ENCODE data around the gene ZNF597.

The ZNF597 gene, protein sequence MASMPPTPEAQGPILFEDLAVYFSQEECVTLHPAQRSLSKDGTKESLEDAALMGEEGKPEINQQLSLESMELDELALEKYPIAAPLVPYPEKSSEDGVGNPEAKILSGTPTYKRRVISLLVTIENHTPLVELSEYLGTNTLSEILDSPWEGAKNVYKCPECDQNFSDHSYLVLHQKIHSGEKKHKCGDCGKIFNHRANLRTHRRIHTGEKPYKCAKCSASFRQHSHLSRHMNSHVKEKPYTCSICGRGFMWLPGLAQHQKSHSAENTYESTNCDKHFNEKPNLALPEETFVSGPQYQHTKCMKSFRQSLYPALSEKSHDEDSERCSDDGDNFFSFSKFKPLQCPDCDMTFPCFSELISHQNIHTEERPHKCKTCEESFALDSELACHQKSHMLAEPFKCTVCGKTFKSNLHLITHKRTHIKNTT

DNA sequence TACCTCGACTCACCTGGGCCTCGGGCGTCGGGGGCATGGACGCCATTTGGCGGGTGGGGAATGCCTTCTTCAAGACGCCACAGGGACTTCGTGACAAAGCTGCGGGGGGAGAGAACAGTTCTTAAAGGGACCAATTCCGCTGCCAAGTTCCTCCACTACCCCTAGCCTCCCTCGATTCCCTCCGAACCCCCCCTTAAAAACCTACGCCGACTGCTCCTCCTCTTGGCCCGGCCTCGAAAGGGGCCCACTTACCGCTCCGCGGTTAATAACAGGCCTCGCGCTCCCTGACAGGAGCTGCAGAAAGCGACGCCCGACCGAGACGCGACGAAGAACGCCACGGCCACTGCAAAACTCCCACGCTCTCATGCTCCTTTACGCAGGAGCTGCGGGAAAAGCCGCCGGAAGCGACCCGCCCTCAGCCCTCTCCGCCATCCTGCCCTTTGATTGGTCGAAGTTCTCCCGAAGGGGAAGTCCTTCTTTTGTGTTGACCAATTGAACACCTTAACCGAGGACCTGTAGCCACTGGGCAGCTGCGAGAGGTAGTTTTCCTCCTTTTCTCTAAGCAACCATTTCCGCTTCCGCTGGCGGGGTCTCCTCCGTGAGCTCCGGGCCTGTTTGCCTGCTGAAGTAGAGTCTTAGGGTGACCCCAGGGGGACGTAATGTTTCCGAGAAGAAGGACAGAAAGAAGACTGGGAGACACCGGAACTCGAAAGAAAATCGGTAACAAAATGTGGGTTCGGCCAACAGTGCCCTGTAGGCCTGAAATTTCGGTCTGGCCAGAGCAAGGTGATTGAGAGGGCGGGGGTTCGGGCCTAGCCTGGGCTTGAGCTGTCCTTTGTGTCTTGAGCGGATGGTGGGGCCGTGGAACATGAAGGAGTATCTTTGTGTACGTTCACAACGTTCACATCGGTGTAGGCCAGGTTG is at the start of gene ZNF597, which contains the start of gene NAA60:
ZNF597 (minus strand) TSS at position 397 of the 924 bp plus-strand sequence; CDS start at position 46, 351 bp downstream.
NAA60 (plus strand) TSS at position 573 of the 924 bp plus-strand sequence. CDS start 32,548 bp downstream, outside the sequence.
- peak; percentile 87 for DNase-seq

DNA sequence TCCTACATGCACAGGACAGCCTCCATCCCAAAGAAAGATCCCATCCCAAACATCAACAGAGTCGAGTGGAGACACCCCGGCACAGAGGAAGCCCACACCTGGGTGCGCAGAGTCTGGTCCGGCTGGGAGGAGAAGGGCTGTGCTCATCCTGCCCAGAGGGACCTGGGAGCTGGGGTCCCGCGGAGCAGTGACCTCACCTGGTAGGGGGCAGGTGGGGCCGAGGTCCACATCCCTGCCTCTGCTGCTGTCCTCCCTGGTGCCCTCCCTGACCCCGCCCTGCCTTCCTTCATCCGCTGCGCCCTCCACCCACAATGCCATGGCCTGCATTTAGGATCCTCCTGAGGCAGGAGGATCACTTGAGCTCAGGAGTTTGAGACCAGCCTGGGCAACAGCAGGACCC is 49.1 kb upstream of the ZNF597 start:
- DNase-seq: no peak

DNA sequence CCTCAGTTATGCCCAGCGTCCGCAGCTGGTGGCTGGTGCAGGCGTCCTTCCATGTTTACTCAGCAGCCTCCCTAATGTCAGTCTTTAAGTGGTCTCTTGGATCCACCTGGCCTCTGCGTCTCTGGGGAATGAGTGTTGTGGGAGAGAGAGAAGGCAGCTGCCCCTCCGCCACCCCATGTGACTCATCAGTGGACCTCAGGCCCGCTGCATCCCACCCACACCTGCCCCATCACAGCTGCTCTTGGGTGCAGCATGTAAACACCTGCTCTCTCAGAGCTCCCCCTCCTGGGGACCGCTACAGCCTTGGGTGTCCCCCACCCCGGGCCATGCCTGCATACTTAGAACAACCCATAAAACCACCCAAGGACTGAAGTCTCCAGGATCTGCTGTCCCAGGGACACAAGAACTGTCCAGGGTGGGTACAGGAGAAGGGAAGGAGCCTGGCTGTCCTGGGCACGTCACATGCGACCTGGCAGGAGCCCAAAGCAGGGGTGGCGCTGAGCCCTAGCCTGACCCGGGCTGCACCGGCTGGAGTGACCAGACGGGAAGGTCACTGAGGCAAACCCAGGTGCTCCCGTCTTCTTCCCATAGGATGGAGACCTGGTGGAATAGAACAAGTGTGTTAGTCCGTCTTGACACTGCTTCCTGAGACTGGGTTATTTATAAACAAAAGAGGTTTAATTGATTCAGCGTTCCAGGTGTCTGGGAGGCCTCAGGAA is 47.8 kb upstream of the ZNF597 start:
- no peak for DNase-seq

DNA sequence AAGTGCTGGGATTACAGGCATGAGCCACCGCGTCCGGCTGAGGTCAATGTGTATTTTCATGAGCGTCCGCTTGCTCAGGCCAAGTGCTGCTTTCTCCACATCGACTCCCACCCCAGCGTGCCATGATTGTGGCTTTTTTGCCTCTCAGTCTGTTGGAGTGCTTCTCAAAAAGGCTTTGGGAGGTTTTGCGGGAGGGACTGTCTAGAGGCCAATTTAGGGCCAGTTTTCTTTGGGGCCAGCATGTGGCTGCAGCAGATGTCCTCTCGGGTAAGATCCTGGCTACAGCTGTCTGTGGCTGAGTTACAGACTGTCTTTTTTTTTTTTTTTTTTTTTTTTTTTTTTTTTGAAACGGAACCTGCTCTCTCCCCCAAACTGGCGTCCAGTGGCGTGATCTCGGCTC is 45.5 kb upstream of the ZNF597 start:
- DNase-seq: no peak

DNA sequence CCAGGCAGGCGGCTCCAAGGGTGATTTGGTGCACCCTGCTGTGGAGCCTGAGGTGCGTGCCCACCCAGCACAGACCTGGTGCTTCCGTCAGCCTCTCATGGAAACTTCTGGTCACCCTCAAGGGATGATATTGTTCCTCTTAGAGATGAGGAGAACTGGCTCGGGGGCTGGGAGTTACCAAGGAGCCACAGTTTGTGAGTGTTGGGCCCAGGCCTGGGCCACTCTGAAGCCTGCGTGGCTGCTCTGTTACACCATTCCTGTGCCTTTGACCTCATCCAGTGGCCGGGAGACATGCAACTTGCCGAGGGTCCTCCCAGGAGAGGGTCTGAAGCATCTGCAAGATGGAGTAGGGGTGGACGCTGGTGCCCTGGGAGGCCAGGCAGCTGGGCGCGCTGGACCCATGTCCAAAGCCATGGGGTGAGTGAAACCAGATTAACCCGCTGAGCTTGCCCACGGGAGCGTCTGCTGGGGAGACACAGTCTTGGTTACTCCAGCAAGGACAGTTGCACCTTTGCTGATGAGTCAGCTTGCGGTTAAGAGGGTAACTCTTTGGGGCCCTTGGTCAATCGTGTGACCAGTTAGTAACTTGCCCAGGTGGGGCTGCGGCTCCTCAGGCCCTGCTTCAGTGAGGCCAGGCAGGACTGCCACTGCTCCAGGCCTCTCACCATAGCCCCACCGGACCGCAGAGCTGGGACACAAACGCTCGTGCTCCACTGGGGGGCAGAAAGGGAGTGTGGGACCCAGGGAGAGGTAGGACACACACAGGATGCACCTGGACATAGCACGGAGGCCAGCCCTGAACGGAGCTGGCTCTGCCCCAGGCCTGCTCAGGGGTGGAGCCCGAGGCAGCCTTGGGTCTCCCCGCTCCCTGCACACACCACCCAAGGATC is 44.5 kb upstream of the ZNF597 start:
- no peak for DNase-seq

DNA sequence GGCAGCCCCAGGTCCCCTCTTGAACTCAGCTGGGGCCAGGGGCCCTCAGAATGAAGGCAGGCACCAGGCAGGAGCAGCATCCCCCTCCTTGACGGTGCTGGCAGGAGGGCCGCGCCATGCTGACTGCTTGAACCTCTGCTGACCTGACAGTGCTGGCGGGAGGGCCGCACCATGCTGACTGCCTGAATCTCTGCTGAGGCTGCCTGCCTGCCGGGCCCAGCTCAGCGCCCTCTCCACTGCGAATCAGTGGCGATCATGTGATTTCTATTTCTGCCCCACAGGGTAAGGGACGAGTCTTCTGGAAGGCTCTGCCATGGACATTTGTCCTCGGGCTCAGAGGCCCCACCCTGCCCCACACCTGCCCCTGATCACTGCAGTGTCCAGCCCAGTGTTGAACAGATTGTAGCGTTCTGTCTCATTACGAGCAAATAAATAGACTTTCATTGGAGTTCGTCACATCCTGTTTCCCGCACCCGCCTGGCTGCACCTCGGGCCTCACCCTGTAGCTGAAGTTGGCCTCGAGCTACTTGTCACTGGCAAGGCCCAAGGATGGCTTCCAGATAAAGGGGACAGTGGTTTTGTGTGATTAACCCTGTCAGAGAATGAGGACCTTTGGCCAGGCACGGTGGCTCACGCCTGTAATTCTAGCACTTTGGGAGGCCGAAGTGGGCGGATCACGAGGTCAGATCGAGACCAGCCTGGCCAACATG is 43.4 kb upstream of the ZNF597 start:
- DNase-seq: no peak

DNA sequence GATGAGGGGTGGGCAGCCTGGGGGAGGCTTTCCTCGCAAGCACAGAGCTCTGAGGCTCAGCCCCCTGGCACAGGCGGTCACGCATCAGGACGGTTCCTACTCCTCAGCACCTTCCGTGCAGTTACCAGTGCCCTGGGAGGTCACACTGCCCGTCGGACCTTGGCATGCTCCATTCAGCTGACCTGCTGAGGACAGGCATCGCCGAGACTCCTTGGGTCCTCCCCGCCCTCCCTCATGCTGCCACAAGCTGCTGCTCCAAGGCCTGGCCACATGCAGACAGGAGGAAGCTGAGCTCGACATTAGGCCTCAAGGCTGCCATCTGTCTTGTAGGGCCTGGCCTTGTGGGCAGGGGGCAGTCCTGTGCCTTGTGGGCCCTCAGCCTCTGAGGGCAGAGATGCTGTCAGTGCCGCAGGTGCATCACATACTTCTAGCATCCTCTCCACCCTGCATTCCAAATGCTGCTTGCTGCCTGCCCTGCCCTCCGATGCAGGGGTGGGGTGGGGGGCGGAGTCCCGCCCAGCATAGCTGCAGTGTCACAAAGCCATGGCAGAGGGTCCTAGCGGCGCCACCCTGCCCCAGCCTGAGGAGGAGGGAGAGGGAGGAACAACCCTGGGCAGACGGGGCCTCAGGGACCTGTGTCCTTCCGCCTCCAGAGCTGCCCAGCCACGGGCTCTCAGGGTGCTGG is 42.7 kb upstream of the ZNF597 start:
- no peak for DNase-seq

DNA sequence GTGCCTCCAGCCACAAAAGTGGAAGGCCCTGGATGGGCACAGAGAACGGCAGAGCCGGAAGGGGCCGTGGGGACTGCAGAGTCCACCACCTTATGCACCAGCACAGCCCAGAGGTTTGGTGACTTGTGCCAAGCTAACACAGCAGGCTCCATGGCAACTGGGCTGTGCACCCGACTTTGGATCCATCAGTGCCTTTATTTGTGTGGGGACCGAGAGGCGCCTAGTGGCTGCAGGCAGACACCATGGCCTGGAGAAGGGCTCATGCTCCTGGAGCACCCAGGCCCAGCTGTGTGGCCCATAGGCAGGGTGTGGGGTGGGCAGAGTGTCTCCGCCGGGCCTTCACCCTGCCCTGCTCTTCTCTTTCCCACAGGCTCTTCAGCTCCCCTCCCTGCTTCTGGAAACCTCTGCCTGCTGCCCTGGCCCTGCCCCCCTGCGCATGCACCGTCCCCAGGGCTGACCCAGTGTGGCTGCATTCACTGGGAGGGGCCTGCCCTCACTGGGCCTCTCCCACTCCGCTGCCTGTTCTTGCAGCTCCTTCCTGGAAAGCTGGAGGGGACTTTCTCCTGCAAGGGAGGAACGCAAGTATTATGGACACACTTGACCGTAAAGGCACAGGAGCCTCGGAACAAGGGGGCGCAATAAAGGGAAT is 41.9 kb upstream of the ZNF597 start:
- no peak for DNase-seq

DNA sequence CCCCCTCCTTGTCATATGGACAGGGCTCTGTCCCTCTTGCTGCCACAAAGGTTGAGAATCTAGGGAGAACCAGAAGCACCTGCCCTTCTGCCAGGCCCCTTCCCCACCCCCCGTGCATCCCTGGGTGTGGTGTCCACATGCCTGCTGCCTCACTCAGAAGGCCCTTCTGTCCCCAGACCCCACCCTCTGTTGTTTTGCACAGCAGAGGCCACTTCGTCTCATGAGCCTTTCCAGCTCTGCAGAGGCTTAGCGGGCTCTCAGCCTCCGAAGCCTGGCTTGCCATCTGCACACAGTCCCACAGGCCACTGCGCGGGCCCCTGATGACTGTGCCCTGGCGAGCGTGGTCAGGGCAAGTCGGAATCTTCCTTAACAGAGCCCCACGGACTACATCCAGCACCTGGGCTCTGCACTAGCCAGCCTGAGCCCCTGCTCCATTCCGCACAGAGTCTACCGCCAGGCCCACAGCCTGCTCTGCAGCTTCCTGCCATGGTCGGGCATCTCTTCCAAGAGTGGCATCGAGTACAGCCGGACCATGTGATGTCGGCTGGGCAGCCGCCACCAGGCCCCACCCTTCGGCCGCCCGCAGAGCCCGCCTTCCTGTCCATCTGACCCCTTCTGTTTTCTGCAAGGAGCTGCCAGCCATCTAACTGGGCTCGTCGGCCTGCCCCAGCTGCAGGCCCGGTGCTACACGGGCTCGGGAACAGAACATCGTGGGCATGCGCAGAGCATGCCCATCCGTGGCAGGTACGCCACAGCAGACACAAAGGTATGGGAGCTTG is 41.2 kb upstream of the ZNF597 start:
- no peak for DNase-seq

DNA sequence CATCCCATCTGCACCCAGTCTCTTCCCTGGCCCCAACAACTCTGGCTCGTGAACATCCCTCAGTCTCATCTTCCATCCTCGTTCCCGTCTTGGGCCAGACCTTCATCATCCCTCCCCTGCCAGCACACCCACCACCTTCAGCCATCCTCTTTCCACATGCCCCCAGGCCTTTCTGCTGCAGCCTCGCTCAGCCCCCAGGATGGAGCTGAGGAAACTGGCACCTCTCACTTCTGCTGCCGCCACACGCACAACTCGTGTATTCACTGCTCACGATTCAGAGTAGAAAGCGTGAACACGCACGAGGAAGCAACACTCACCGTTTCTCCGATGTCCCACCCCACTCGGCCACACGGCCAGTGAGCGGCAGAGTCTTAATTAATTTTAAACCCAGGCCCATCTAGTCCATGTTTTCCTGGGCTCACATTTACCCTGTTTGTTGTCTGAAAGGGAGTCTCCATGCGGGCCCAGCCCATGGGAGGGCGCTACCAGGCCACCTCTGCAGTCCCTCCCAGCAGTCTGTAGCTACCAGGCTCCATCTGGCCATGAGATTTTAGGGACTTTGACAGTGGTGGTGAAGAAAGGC is 39.4 kb upstream of the ZNF597 start:
- DNase-seq: no peak

DNA sequence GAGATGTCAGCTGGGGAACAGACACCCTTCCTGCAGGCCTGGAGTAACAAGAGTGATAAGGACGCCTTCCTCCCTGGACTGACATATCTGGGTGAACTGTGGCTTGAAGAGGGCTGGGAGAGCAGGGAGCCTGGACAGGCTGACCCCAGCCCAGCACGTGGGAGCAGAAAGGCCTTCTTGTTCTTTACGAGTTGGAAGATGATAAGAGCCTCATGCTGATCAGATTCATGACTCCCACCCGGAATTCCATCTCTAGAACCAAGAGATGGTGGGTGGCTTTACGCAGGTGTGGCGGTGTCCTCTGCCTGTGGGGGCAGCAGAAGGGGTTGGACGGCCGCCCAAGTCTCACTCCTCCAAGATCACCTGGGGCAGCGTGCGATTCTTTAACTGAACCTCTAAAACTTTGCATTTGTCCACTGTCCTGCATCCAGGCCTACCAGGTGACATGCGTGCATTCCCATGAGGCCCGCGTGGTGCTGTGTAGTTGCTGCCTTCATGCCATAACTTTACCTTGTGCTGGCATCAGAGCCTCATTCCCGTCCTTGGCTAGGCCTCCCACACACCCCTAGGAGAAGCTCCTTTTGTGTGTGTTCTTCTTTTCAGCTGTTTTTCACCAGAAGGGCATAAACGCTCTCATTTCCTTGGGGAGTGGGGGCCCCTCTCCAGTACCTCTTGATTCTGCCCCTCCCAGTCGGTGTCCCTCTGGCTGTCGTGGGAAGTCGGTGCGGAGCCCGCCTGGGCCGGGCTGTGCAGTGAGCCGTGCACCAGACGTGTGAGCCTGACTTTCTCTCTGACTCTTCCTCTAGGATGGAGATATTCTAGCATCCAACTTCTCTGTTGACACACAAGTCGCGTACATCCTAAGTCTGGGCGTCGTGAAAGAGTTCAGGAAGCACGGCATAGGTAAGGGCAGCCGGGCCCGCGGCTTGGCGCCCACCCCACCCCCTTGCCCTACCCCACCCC is 38.7 kb upstream of the ZNF597 start:
- DNase-seq: no peak

DNA sequence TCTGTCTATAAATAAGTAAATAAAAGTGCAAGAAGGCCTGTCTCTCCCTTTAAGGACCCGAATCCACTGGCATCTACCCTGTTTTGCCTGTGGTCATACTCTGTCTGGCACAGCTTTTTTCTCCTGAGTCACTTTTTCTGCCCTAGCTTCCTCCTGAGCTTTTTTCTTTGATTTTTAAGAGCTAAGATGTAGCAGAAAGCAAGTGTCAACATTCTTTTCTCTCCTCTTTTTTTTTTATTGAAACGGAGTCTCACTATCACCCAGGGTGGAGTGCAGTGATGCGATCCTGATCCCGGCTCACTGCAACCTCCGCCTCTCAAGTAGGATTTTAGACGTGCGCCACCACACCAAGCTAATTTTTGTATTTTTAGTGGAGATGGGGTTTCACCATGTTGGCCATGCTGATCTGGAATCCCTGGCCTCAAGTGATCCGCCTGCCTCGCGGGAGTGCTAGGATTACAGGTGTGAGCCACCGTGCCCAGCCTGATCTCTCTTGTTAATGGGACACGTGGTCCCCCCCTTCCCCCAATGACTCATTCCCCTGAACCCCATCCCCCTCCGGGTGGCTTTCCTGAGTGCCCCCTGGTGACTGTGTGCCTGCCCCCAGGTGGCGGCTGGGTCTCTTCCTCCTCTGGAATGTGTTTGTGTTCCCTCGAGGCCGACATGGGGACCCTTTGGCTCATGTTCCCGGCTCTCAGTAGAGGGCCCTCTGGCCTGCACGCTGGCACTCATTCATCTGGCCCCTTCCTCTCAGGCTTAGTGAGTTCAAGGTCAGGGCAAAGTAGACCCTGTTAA is 37.8 kb upstream of the ZNF597 start:
- no peak for DNase-seq

DNA sequence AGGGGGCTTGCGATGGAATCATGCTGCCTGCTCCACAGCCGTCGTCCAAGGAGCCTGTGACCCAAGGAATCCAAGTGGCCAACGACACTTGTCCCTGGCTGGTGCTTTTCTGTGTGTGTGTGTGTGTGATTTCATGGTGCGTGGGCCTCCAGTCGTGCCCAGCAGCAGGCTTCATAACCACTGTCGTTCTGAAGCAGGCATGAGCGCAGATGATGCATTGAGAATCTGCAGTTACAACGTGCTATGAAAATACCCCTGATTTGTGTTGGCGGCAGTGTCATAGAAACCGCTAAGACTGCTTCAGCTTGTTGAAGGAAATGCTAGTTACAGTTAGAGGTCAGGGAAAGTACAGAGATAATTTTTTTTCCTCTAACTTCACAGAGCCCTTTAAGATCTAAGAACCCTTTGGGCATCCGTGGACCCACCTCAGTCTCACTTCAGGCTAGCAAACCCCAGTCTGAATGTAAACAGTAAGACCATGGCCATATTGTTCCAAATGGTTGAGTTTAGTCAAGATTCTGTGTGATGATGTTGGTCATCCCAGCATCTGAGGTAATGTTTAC is 36.4 kb upstream of the ZNF597 start:
- DNase-seq: no peak

DNA sequence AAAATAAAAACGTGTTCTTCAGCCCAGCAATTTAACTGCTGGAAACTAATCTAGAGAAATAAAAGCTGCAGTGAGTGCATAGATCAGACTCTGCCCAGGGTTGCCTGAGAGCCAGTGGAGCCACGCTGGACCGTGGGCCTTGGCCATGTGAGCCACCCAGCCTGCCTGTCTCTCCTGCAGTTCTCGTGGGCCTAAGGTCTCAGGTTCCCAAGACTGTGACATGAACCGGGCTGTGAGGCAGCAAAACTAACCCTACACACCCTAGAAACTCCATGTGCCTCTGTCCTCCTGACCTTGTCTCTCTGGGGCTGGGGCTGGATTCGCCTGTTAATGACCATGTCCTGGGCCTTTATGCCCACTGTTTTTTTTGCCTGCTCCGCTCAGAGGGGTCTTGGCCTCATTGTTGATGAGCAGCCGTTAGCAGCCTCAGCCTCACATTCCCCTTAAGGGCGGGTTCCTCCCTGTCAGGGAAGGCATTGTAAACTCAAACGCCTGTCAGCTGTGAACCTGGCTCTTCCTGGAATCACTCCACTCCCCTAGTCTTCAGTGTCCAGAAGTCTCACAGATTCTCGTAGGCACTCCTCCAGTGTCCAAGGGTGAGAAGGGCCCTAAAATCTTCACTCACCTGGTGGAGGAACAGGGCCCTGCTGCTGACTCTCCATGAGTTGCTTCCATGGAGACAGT is 35.1 kb upstream of the ZNF597 start:
- DNase-seq: no peak

DNA sequence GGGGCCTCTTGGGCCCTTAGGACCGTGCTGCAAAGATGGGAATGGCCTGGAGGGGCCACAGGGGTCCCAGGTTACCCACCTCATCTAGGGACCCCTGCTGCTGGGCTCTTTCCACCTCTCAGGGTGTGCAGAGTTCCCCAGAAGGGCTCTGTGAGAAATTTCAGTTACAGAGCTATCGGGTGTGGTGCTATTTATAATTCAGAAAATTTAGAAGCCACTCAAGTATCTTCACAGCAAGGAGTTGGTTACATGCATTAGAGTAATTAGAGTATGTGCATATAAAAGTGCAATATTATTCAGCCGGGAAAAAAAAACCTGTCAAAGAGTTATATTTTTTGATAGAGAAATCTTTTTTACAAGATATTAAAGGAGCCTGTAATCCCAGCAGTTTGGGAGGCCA is 33.1 kb upstream of the ZNF597 start:
- no peak for DNase-seq
